ENCODE measurements around the gene SLC6A1.

- TF ChIP-seq SPI1 (IDR thresholded peaks at IDR 0.05; ENCODE audit: borderline replicate concordance, low read depth) = no peak
- TF ChIP-seq CTCF (IDR thresholded peaks at IDR 0.05; ENCODE audit: insufficient read depth, low read length) = no peak
- no peak for TF ChIP-seq REST (IDR thresholded peaks at IDR 0.05; ENCODE audit: insufficient replicate concordance, low read depth)
- TF ChIP-seq GABPA (IDR thresholded peaks at IDR 0.05; ENCODE audit: low read depth) = no peak
Measured at GRCh38 chr3:11034309-11034985, 41.9 kb downstream of the SLC6A1 start.

All from HL-60 (cell line).